Right atrium auricular region (tissue), 2 donors: ENCODE data around the gene AKR1B1. TPM values are rescaled to one million over a fixed set of nuclear protein-coding genes. Genes with fewer than 3 reads are reported as not detected.
"Not testable (repeated sequence)": the region's sequence is repeated elsewhere in the genome, so short reads cannot be mapped to it uniquely, and the experiment has no call there.

Experiments used
- DNase-seq: peaks from one replicate; pipeline ENCODE4 v3.0.0-alpha.2; 2019; ENCODE audit warnings: low spot score
- H3K27ac ChIP-seq, 2 donors: fragments of 200-600 bp; sonication (generic); 1 replicate in 1 of 2; 2 replicates in 1 of 2; pipeline ENCODE4 v1.5.1; 2016 to 2019
- H3K27me3 ChIP-seq, 2 donors: fragments of 200-600 bp; sonication (generic); one replicate each; pipeline versions ENCODE4 v1.5.1 to v1.6.0; 2017 to 2019
- H3K36me3 ChIP-seq: fragments of 200-600 bp; sonication (generic); one replicate; pipeline ENCODE4 v1.5.1; 2016
- H3K4me1 ChIP-seq, 2 donors: fragments of 200-600 bp; sonication (generic); one replicate each; pipeline versions ENCODE4 v1.5.1 to v1.6.0; 2017 to 2019
- H3K4me3 ChIP-seq, 2 donors: fragments of 200-600 bp; sonication (generic); 1 replicate in 1 of 2; 2 replicates in 1 of 2; pipeline ENCODE4 v1.5.1; 2017 to 2019; ENCODE audit warnings: mild to moderate bottlenecking in 1 of 2, moderate library complexity in 1 of 2
- H3K9me3 ChIP-seq, 2 donors: fragments of 200-600 bp; sonication (generic); one replicate each; pipeline ENCODE4 v1.5.1; 2019
- total RNA-seq, 2 donors: library from RNA; depleted of rRNA; stranded (reverse); fragments of >200 nt; gene quantifications; one replicate each; pipeline ENCODE4 v1.1.0, GENCODE V29; 2016
- TF ChIP-seq, protein P1 (sequence below), 2 donors: fragments of 200-600 bp; sonication (generic); IDR thresholded peaks; one replicate each; pipeline ENCODE4 v1.5.1; 2019; ENCODE audit warnings: antibody characterized with exemption in 2 of 2

AKR1B1 gene
- total RNA-seq, 2 donors from 2014 or later, result 69.1 to 261 TPM

DNA sequence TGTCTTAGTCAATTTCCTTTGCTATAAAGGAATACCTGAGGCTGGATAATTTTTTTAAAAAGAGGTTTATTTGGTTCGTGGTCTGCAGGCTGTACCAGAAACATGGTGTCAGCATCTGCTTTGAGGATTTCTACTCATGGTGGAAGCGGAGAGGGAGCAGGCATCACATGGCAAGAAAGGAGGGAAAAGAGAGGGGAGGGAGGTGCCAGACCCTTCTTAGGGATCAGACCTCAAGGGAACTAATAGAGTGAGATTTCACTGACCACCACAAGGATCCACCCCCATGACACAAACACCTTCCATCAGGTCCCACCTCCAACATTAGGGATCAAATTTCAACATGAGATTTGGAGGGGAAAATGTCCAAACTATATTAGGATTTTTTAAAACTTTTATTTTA, 41.5 kb upstream of the AKR1B1 start:
- Histone ChIP-seq H3K4me1 (no peaks in the 10 kb centered on the region), H3K4me3 (no peak overlapping the region), H3K36me3 (no peaks in the 10 kb centered on the region), H3K27me3 (no peaks in the 10 kb centered on the region), H3K9me3 (no peaks in the 10 kb centered on the region), H3K27ac (no peak overlapping the region)
- TF ChIP-seq, protein P1, sequence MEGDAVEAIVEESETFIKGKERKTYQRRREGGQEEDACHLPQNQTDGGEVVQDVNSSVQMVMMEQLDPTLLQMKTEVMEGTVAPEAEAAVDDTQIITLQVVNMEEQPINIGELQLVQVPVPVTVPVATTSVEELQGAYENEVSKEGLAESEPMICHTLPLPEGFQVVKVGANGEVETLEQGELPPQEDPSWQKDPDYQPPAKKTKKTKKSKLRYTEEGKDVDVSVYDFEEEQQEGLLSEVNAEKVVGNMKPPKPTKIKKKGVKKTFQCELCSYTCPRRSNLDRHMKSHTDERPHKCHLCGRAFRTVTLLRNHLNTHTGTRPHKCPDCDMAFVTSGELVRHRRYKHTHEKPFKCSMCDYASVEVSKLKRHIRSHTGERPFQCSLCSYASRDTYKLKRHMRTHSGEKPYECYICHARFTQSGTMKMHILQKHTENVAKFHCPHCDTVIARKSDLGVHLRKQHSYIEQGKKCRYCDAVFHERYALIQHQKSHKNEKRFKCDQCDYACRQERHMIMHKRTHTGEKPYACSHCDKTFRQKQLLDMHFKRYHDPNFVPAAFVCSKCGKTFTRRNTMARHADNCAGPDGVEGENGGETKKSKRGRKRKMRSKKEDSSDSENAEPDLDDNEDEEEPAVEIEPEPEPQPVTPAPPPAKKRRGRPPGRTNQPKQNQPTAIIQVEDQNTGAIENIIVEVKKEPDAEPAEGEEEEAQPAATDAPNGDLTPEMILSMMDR (IDR thresholded peaks at IDR 0.05), result no peak
- no peak for DNase-seq

- no peaks in the 10 kb centered on the region for H3K36me3 ChIP-seq
- TF ChIP-seq, protein P1 (IDR thresholded peaks at IDR 0.05), result no peak
Observed at GRCh38 chr7:134495546-134495945, 36.6 kb upstream of the AKR1B1 start.

DNA sequence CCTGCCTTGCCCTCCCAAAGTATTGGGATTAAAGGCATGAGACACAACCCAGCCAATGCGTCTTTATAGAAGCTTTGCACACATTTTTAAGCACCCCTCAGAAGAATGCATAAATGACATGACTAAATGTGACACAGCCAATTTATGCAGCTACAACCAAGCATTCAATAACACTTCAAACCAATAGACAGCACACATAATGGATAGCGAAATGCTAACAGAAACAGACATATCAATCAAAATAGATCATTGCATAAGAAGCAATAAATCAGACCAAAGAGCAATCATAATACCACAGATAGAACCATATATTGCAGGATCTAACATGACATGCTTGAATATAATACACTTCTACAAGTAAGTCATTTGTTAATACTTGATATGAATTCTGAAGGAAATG, 34.2 kb upstream of the AKR1B1 start:
- Histone ChIP-seq H3K4me1 (no peaks in the 10 kb centered on the region), H3K9me3 (no peaks in the 10 kb centered on the region), H3K27me3 (no peaks in the 10 kb centered on the region), H3K4me3 (no peak overlapping the region), H3K27ac (no peak overlapping the region), H3K36me3 (no peaks in the 10 kb centered on the region)
- no peak for DNase-seq
- TF ChIP-seq, protein P1 (IDR thresholded peaks at IDR 0.05), result no peak

More at GRCh38 chr7:134495546-134495945, 36.6 kb upstream of the AKR1B1 start:
- H3K27me3 ChIP-seq, result no peaks in the 10 kb centered on the region
- no peak overlapping the region for H3K4me3 ChIP-seq
- H3K4me1 ChIP-seq, result no peaks in the 10 kb centered on the region
- no peak for DNase-seq
- H3K27ac ChIP-seq, result no peak overlapping the region
- no peaks in the 10 kb centered on the region for H3K9me3 ChIP-seq

DNA sequence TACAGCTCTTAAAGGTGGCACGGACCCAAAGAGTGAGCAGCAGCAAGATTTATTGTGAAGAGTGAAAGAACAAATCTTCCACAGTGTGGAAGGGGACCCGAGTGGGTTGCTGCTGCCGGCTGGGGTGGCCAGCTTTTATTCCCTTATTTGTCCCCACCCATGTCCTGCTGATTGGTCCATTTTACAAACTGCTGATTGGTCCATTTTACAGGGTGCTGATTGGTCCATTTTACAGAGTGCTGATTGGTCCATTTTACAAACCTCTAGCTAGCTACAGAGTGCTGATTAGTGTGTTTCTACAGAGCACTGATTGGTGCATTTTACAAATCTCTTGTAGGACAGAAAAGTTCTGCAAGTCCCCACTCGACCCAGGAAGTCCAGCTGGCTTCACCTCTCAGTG, 28.8 kb upstream of the AKR1B1 start:
- H3K4me3 ChIP-seq, H3K27ac ChIP-seq, H3K4me1 ChIP-seq, H3K27me3 ChIP-seq, H3K36me3 ChIP-seq, DNase-seq: not testable (repeated sequence)
- peaks cover 0 to 12% of the 10 kb centered on the region in 2 donors for H3K9me3 ChIP-seq

DNA sequence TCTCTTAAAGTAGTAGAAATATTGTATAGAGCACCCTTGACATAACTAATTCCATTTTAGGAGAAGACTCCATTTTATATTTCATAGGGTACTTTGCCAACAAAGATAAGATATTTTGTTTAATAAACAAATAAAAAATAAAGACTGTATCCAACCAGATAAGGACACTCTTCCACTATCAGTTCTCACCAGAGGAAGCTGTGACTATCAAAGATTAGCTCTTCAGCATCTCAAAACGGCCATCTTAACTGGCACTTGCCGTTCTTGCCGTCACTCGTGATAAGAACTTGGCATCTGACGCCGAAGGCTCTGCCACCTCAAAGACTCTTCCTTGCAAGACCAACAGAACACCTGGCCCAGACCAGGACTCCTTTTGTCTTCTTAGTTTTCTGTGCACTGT, 26.3 kb upstream of the AKR1B1 start:
- Histone ChIP-seq H3K27ac (no peak overlapping the region), H3K4me1 (peaks cover 0 to 11% of the 10 kb centered on the region in 2 donors), H3K4me3 (no peak overlapping the region), H3K9me3 (peaks cover 0 to 12% of the 10 kb centered on the region in 2 donors), H3K36me3 (no peaks in the 10 kb centered on the region), H3K27me3 (no peaks in the 10 kb centered on the region)
- no peak for DNase-seq
- TF ChIP-seq, protein P1 (IDR thresholded peaks at IDR 0.05), result no peak

GRCh38 chr7:134483296-134483695, 24.4 kb upstream of the AKR1B1 start:
- Histone ChIP-seq H3K4me3 (no peak overlapping the region), H3K27ac (no peak overlapping the region), H3K4me1 (peaks cover 0 to 11% of the 10 kb centered on the region in 2 donors), H3K36me3 (no peaks in the 10 kb centered on the region), H3K27me3 (no peaks in the 10 kb centered on the region), H3K9me3 (peaks cover 0 to 12% of the 10 kb centered on the region in 2 donors)
- DNase-seq, result no peak
- TF ChIP-seq, protein P1 (IDR thresholded peaks at IDR 0.05), result no peak
